Hepatocyte (in vitro differentiated cells): Measurements from ENCODE around the gene HEPHL1.

Experiments
- EZH2 ChIP-seq: fragments of 200-600 bp; sonication (generic); IDR thresholded peaks from 2 replicates; pipeline ENCODE4 v1.6.1; 2016; ENCODE audit warnings: antibody characterized with exemption, mild to moderate bottlenecking, borderline replicate concordance
- EZH2phosphoT487 ChIP-seq: fragments of 200-600 bp; sonication (generic); IDR thresholded peaks from one replicate; pipeline ENCODE4 v1.6.1; 2018; ENCODE audit warnings: antibody characterized with exemption, mild to moderate bottlenecking, low read depth, moderate library complexity; ENCODE audit not compliant: unreplicated experiment, severe bottlenecking
- TF ChIP-seq, protein P1 (sequence below): fragments of 200-600 bp; sonication (generic); IDR thresholded peaks from 2 replicates; pipeline ENCODE4 v1.5.1; 2016; ENCODE audit warnings: antibody characterized with exemption, mild to moderate bottlenecking; ENCODE audit not compliant: poor library complexity

DNA sequence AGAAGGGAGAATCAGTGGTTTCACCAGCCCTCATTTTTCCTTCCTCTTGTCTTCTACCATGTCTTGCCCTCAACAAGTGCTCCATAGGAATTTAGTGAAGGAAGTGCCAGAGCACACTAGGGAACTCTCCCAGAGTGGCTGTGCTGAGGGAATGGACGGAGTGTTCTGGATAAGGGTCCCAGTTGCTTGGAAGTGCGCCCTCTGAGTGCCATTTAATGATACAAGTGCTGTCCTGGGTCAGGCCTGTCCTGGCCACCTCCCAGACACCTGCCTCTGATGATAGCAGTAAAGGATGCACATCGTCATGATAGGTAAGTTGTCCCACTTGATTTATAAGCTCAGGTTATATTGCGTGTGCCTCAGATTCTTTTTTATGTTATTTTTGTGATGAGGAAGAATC is 112.6 kb downstream of the HEPHL1 start:
- TF ChIP-seq EZH2: no peak
- TF ChIP-seq, protein P1, sequence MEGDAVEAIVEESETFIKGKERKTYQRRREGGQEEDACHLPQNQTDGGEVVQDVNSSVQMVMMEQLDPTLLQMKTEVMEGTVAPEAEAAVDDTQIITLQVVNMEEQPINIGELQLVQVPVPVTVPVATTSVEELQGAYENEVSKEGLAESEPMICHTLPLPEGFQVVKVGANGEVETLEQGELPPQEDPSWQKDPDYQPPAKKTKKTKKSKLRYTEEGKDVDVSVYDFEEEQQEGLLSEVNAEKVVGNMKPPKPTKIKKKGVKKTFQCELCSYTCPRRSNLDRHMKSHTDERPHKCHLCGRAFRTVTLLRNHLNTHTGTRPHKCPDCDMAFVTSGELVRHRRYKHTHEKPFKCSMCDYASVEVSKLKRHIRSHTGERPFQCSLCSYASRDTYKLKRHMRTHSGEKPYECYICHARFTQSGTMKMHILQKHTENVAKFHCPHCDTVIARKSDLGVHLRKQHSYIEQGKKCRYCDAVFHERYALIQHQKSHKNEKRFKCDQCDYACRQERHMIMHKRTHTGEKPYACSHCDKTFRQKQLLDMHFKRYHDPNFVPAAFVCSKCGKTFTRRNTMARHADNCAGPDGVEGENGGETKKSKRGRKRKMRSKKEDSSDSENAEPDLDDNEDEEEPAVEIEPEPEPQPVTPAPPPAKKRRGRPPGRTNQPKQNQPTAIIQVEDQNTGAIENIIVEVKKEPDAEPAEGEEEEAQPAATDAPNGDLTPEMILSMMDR: no peak
- no peak for TF ChIP-seq EZH2phosphoT487
